GM23338 (cell line): Measurements from ENCODE around the gene SLC50A1. TPM values are rescaled to one million over a fixed set of nuclear protein-coding genes. Genes with fewer than 3 reads are reported as not detected.

Source experiments
- ATAC-seq: fragments of 200-7000 bp; cut with Tn5 transposase; 3 replicates; pipeline ENCODE4 v1.9.1; 2020
- DNase-seq: peaks from one replicate; pipeline ENCODE4 v3.0.0-alpha.2; 2015; ENCODE audit warnings: low spot score
- H2AFZ ChIP-seq: fragments of 200-600 bp; sonication (generic); 2 replicates; pipeline ENCODE4 v1.8.0; 2016; ENCODE audit warnings: antibody characterized with exemption, mild to moderate bottlenecking, moderate library complexity
- H3F3A ChIP-seq: fragments of 200-600 bp; sonication (generic); replicated peaks from 2 replicates; pipeline ENCODE4 v1.8.0; 2017; ENCODE audit warnings: antibody characterized with exemption, mixed run types, low read depth
- H3K27ac ChIP-seq: fragments of 200-600 bp; sonication (generic); 2 replicates; pipeline ENCODE4 v1.6.1; 2016; ENCODE audit warnings: low read depth
- H3K27me3 ChIP-seq: fragments of 200-600 bp; sonication (generic); 2 replicates; pipeline ENCODE4 v1.8.0; 2016; ENCODE audit warnings: mild to moderate bottlenecking, mixed run types, moderate library complexity; ENCODE audit not compliant: insufficient read depth
- H3K36me3 ChIP-seq: fragments of 200-600 bp; sonication (generic); 2 replicates; pipeline ENCODE4 v1.8.0; 2016; ENCODE audit warnings: mild to moderate bottlenecking; ENCODE audit not compliant: insufficient read depth
- H3K4me1 ChIP-seq: fragments of 200-600 bp; sonication (generic); 2 replicates; pipeline ENCODE4 v1.8.0; 2016; ENCODE audit warnings: mild to moderate bottlenecking, moderate library complexity; ENCODE audit not compliant: insufficient read depth
- H3K4me2 ChIP-seq: fragments of 200-600 bp; sonication (generic); 2 replicates; pipeline ENCODE4 v1.7.1; 2017; ENCODE audit warnings: mixed run types
- H3K4me3 ChIP-seq: fragments of 200-600 bp; sonication (generic); 2 replicates; pipeline ENCODE4 v1.6.1; 2016; ENCODE audit warnings: mixed run types
- H3K79me2 ChIP-seq: fragments of 200-600 bp; sonication (generic); replicated peaks from 2 replicates; pipeline ENCODE4 v1.8.0; 2017; ENCODE audit warnings: mild to moderate bottlenecking; ENCODE audit not compliant: insufficient read depth
- H3K9me2 ChIP-seq: fragments of 200-600 bp; sonication (generic); 2 replicates; pipeline ENCODE4 v1.8.0; 2017; ENCODE audit not compliant: insufficient read depth
- H4K20me1 ChIP-seq: fragments of 200-600 bp; sonication (generic); replicated peaks from 2 replicates; pipeline ENCODE4 v1.8.0; 2017; ENCODE audit warnings: mild to moderate bottlenecking; ENCODE audit not compliant: insufficient read depth
- H3K27ac Mint-ChIP-seq: 2 replicates; pipeline ENCODE4 v1.8.0; 2020; ENCODE audit warnings: inconsistent platforms, mild to moderate bottlenecking, moderate library complexity, mixed read lengths
- H3K27me3 Mint-ChIP-seq: 3 replicates; pipeline ENCODE4 v1.8.0; 2022; ENCODE audit warnings: low read depth, mild to moderate bottlenecking, moderate library complexity, mixed read lengths, inconsistent platforms; ENCODE audit not compliant: insufficient read depth, poor library complexity
- H3K36me3 Mint-ChIP-seq: 3 replicates; pipeline ENCODE4 v1.8.0; 2021; ENCODE audit warnings: low read depth, mild to moderate bottlenecking, inconsistent platforms, moderate library complexity, mixed read lengths
- H3K4me1 Mint-ChIP-seq: 3 replicates; pipeline ENCODE4 v1.8.0; 2020; ENCODE audit warnings: mild to moderate bottlenecking, inconsistent platforms, mixed read lengths
- H3K4me3 Mint-ChIP-seq: 3 replicates; pipeline ENCODE4 v1.8.0; 2021; ENCODE audit warnings: moderate library complexity, mild to moderate bottlenecking, inconsistent platforms, mixed read lengths
- H3K9me3 Mint-ChIP-seq: 3 replicates; pipeline ENCODE4 v1.8.0; 2020; ENCODE audit warnings: moderate library complexity, mild to moderate bottlenecking, inconsistent platforms, mixed read lengths
- CREB1 ChIP-seq: fragments of 250-450 bp; sonication (Bioruptor Pico); IDR thresholded peaks from 2 replicates; pipeline ENCODE4 v1.5.0; 2020; ENCODE audit warnings: low read depth, mild to moderate bottlenecking, moderate library complexity
- EZH2 ChIP-seq: fragments of 200-600 bp; sonication (generic); IDR thresholded peaks from one replicate; pipeline ENCODE4 v1.8.0; 2017; ENCODE audit warnings: antibody characterized with exemption, mild to moderate bottlenecking, low read depth; ENCODE audit not compliant: unreplicated experiment
- EZH2phosphoT487 ChIP-seq: fragments of 200-600 bp; sonication (generic); IDR thresholded peaks from one replicate; pipeline ENCODE4 v1.8.1; 2018; ENCODE audit warnings: antibody characterized with exemption; ENCODE audit not compliant: unreplicated experiment
- JUNB ChIP-seq: IDR thresholded peaks from one replicate; pipeline ENCODE4 v1.6.1; 2016; ENCODE audit warnings: antibody characterized with exemption; ENCODE audit not compliant: unreplicated experiment
- NANOG ChIP-seq: IDR thresholded peaks from 2 replicates; pipeline ENCODE4 v1.6.1; 2016; ENCODE audit warnings: antibody characterized with exemption, borderline replicate concordance
- POLR2AphosphoS5 ChIP-seq: IDR thresholded peaks from 2 replicates; pipeline ENCODE4 v1.6.1; 2016; ENCODE audit warnings: antibody characterized with exemption, low read depth
- STAT1 ChIP-seq: IDR thresholded peaks from one replicate; pipeline ENCODE4 v1.6.1; 2016; ENCODE audit warnings: antibody characterized with exemption; ENCODE audit not compliant: unreplicated experiment
- ZNF114 ChIP-seq: fragments of 250-450 bp; sonication (Bioruptor Pico); IDR thresholded peaks from 2 replicates; pipeline ENCODE4 v1.5.0; 2020; ENCODE audit warnings: mild to moderate bottlenecking, moderate library complexity
- ZNF331 ChIP-seq: fragments of 250-450 bp; sonication (Bioruptor Pico); IDR thresholded peaks from 2 replicates; pipeline ENCODE4 v1.5.0; 2020; ENCODE audit warnings: low read depth, mild to moderate bottlenecking, moderate library complexity
- ZNF462 ChIP-seq: fragments of 250-450 bp; sonication (Bioruptor Pico); IDR thresholded peaks from 2 replicates; pipeline ENCODE4 v1.5.0; 2020; ENCODE audit warnings: mild to moderate bottlenecking, moderate library complexity
- polyA plus RNA-seq: library from polyadenylated mRNA; unstranded; fragments of >200 nt; fragmentation: Nextera tagmentation; extraction: Ambion mirVana; gene quantifications from 2 replicates; pipeline ENCODE4 v1.2.1, GENCODE V29; 2016
- total RNA-seq: library from RNA; depleted of rRNA; stranded (reverse); fragments of >200 nt; shearing (Covaris generic); gene quantifications from 2 replicates; pipeline ENCODE4 v1.2.3, GENCODE V29; 2014
- TF ChIP-seq, protein P1 (sequence below), 2 experiments: fragments of 200-600 bp in 1 of 2; sonication (generic) in 1 of 2; conservative IDR thresholded peaks; 2 replicates each; pipeline versions ENCODE4 v1.5.1 to v1.6.1; 2016 to 2017; ENCODE audit warnings: antibody characterized with exemption in 2 of 2, low read depth in 2 of 2, mild to moderate bottlenecking in 2 of 2, moderate library complexity in 1 of 2
- TF ChIP-seq, protein P2 (sequence below): IDR thresholded peaks from 2 replicates; pipeline ENCODE4 v1.6.1; 2016; ENCODE audit warnings: antibody characterized with exemption
- TF ChIP-seq, protein P3 (sequence below): IDR thresholded peaks from one replicate; pipeline ENCODE4 v1.6.1; 2018; ENCODE audit warnings: antibody characterized with exemption; ENCODE audit not compliant: unreplicated experiment

SLC50A1 gene
- total and polyA plus RNA-seq, 2 experiments from 2014 or later = 30.0 to 63.9 TPM

DNA sequence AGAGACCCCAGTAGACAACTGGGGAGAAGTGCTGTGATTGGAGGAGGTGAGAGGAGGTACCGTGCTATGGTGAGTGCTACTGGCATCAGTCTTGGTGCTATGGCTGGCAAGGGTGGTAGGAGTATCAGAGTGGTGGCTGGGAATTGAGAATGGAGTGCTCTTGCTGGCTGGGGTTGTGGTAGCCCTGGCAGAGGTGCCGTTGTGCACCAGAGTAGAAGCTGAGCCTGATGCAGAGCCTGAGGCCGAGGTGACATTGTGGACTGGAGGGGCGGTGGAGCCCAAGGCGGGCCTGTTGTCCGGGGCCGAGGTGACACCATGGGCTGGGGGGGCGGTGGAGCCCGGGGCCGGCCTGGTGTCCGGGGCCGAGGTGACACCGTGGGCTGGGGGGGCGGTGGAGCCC is 52.6 kb downstream of the SLC50A1 start:
- Mint-ChIP-seq H3K4me3 (peak overlapping the region; percentile 14; the same call in 1 of the 3 replicates), H3K27ac (peak overlapping the region; percentile 81), H3K9me3 (0 out of 3 replicates have a peak, but pooled peaks cover 2% of the 10 kb centered on the region), H3K4me1 (peaks cover 39% of the 10 kb centered on the region), H3K27me3 (peaks cover 28% of the 10 kb centered on the region), H3K36me3 (peaks cover 12% of the 10 kb centered on the region; the same call in 2 of the 3 replicates)
- TF ChIP-seq ZNF331 (CRISPR knock-in tag) = no peak
- no peak for TF ChIP-seq JUNB
- TF ChIP-seq CREB1 (CRISPR knock-in tag) = no peak
- TF ChIP-seq, protein P1, sequence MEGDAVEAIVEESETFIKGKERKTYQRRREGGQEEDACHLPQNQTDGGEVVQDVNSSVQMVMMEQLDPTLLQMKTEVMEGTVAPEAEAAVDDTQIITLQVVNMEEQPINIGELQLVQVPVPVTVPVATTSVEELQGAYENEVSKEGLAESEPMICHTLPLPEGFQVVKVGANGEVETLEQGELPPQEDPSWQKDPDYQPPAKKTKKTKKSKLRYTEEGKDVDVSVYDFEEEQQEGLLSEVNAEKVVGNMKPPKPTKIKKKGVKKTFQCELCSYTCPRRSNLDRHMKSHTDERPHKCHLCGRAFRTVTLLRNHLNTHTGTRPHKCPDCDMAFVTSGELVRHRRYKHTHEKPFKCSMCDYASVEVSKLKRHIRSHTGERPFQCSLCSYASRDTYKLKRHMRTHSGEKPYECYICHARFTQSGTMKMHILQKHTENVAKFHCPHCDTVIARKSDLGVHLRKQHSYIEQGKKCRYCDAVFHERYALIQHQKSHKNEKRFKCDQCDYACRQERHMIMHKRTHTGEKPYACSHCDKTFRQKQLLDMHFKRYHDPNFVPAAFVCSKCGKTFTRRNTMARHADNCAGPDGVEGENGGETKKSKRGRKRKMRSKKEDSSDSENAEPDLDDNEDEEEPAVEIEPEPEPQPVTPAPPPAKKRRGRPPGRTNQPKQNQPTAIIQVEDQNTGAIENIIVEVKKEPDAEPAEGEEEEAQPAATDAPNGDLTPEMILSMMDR (conservative IDR thresholded peaks at IDR 0.05; ENCODE audit: low read depth in 2 of 2) = no peak
- TF ChIP-seq NANOG = no peak
- TF ChIP-seq, protein P2, sequence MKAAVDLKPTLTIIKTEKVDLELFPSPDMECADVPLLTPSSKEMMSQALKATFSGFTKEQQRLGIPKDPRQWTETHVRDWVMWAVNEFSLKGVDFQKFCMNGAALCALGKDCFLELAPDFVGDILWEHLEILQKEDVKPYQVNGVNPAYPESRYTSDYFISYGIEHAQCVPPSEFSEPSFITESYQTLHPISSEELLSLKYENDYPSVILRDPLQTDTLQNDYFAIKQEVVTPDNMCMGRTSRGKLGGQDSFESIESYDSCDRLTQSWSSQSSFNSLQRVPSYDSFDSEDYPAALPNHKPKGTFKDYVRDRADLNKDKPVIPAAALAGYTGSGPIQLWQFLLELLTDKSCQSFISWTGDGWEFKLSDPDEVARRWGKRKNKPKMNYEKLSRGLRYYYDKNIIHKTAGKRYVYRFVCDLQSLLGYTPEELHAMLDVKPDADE = no peak
- TF ChIP-seq ZNF462 (CRISPR knock-in tag) = no peak
- TF ChIP-seq ZNF114 = no peak
- TF ChIP-seq, protein P3, sequence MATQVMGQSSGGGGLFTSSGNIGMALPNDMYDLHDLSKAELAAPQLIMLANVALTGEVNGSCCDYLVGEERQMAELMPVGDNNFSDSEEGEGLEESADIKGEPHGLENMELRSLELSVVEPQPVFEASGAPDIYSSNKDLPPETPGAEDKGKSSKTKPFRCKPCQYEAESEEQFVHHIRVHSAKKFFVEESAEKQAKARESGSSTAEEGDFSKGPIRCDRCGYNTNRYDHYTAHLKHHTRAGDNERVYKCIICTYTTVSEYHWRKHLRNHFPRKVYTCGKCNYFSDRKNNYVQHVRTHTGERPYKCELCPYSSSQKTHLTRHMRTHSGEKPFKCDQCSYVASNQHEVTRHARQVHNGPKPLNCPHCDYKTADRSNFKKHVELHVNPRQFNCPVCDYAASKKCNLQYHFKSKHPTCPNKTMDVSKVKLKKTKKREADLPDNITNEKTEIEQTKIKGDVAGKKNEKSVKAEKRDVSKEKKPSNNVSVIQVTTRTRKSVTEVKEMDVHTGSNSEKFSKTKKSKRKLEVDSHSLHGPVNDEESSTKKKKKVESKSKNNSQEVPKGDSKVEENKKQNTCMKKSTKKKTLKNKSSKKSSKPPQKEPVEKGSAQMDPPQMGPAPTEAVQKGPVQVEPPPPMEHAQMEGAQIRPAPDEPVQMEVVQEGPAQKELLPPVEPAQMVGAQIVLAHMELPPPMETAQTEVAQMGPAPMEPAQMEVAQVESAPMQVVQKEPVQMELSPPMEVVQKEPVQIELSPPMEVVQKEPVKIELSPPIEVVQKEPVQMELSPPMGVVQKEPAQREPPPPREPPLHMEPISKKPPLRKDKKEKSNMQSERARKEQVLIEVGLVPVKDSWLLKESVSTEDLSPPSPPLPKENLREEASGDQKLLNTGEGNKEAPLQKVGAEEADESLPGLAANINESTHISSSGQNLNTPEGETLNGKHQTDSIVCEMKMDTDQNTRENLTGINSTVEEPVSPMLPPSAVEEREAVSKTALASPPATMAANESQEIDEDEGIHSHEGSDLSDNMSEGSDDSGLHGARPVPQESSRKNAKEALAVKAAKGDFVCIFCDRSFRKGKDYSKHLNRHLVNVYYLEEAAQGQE = no peak
- no peak for TF ChIP-seq EZH2phosphoT487
- no peak for TF ChIP-seq POLR2AphosphoS5
- no peak for TF ChIP-seq EZH2
- no peak for TF ChIP-seq STAT1
- no peaks in the 10 kb centered on the region for H3K27me3 ChIP-seq
- H3K36me3 ChIP-seq = no peaks in the 10 kb centered on the region
- peaks cover 23% of the 10 kb centered on the region for H3K4me1 ChIP-seq
- H3K79me2 ChIP-seq = no peaks in the 10 kb centered on the region
- peaks cover 10% of the 10 kb centered on the region; the same call in 1 of the 2 replicates for H3F3A ChIP-seq
- no peaks in the 10 kb centered on the region for H3K9me2 ChIP-seq
- H2AFZ ChIP-seq = no peak overlapping the region
- no peak for DNase-seq
- H3K27ac ChIP-seq = no peak overlapping the region
- H3K4me2 ChIP-seq = no peak overlapping the region
- no peak overlapping the region for H3K4me3 ChIP-seq
- H4K20me1 ChIP-seq = no peaks in the 10 kb centered on the region
- ATAC-seq = no peak
